ENCODE measurements around the gene OTX1. TPM values are rescaled to one million over a fixed set of nuclear protein-coding genes. Genes with fewer than 3 reads are reported as not detected.

OTX1 gene
- total and polyA plus RNA-seq, 2 experiments from 2014 or later: 1.3 to 2.2 TPM

GRCh38 chr2:63096491-63096890, 45.9 kb downstream of the OTX1 start (continued):
- TF ChIP-seq EZH2 (IDR thresholded peaks at IDR 0.05; ENCODE audit: low read depth, unreplicated experiment): no peak
- TF ChIP-seq STAT1 (IDR thresholded peaks at IDR 0.05; ENCODE audit: unreplicated experiment): no peak
- no peak for TF ChIP-seq CTCF (conservative IDR thresholded peaks at IDR 0.05; ENCODE audit: low read depth in 2 of 2)
- no peak for TF ChIP-seq POLR2AphosphoS5 (IDR thresholded peaks at IDR 0.05; ENCODE audit: low read depth)
- no peak for TF ChIP-seq ETS1 (IDR thresholded peaks at IDR 0.05)
- TF ChIP-seq NANOG (IDR thresholded peaks at IDR 0.05; ENCODE audit: borderline replicate concordance): no peak
- TF ChIP-seq ZNF114 (CRISPR knock-in tag; IDR thresholded peaks at IDR 0.05): no peak

DNA sequence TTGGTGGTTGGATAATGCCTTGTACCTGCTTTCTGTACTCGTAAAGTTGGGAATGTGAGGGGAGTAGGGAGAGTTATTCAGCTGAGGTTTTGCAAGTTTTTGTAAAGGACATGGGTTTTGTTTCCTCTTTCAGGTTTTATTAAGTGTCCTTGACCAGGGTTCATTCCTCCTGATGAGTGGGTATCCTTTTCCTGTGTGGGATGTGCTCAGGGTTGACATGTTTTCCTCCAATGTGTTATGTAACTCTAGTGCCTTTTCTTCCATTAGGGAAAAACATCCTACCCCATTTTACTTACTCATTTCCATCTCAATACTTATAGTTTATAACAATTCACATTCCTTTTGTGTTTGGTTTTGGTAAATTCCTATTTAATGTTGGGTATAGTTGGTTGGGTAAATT, 48.4 kb downstream of the OTX1 start:
- Mint-ChIP-seq H3K27me3 (ENCODE audit: insufficient read depth, low read depth, poor library complexity) (no peaks in the 10 kb centered on the region), H3K27ac (no peak overlapping the region), H3K36me3 (ENCODE audit: low read depth) (no peaks in the 10 kb centered on the region), H3K4me3 (no peak overlapping the region), H3K9me3 (peaks cover under 1% of the 10 kb centered on the region), H3K4me1 (no peaks in the 10 kb centered on the region)
- H3K9me2 ChIP-seq (ENCODE audit: insufficient read depth): no peaks in the 10 kb centered on the region
- no peaks in the 10 kb centered on the region for H3K79me2 ChIP-seq (replicated peaks; ENCODE audit: insufficient read depth)
- no peaks in the 10 kb centered on the region for H3K4me1 ChIP-seq (ENCODE audit: insufficient read depth)
- ATAC-seq (no peak), DNase-seq (ENCODE audit: low spot score) (no peak)
- H3F3A ChIP-seq (replicated peaks; ENCODE audit: low read depth): no peaks in the 10 kb centered on the region
- no peak overlapping the region for H3K4me3 ChIP-seq
- no peaks in the 10 kb centered on the region for H3K36me3 ChIP-seq (ENCODE audit: insufficient read depth)
- no peak overlapping the region for H3K4me2 ChIP-seq
- TF ChIP-seq CTCF (conservative IDR thresholded peaks at IDR 0.05; ENCODE audit: low read depth in 2 of 2): no peak
- no peaks in the 10 kb centered on the region for H3K27me3 ChIP-seq (ENCODE audit: insufficient read depth)
- H2AFZ ChIP-seq: no peak overlapping the region
- no peaks in the 10 kb centered on the region for H4K20me1 ChIP-seq (replicated peaks; ENCODE audit: insufficient read depth)
- H3K27ac ChIP-seq (ENCODE audit: low read depth): no peak overlapping the region

- no peak overlapping the region for H3K4me3 ChIP-seq
- H3K27ac Mint-ChIP-seq: no peak overlapping the region
- TF ChIP-seq ZNF114 (CRISPR knock-in tag; IDR thresholded peaks at IDR 0.05) (no peak), EZH2phosphoT487 (IDR thresholded peaks at IDR 0.05; ENCODE audit: unreplicated experiment) (no peak), CTCF (conservative IDR thresholded peaks at IDR 0.05; ENCODE audit: low read depth in 2 of 2) (no peak), NANOG (IDR thresholded peaks at IDR 0.05; ENCODE audit: borderline replicate concordance) (no peak), STAT1 (IDR thresholded peaks at IDR 0.05; ENCODE audit: unreplicated experiment) (no peak), CREB1 (CRISPR knock-in tag; IDR thresholded peaks at IDR 0.05; ENCODE audit: low read depth) (no peak), ETS1 (IDR thresholded peaks at IDR 0.05) (no peak)
- TF ChIP-seq, protein P1, sequence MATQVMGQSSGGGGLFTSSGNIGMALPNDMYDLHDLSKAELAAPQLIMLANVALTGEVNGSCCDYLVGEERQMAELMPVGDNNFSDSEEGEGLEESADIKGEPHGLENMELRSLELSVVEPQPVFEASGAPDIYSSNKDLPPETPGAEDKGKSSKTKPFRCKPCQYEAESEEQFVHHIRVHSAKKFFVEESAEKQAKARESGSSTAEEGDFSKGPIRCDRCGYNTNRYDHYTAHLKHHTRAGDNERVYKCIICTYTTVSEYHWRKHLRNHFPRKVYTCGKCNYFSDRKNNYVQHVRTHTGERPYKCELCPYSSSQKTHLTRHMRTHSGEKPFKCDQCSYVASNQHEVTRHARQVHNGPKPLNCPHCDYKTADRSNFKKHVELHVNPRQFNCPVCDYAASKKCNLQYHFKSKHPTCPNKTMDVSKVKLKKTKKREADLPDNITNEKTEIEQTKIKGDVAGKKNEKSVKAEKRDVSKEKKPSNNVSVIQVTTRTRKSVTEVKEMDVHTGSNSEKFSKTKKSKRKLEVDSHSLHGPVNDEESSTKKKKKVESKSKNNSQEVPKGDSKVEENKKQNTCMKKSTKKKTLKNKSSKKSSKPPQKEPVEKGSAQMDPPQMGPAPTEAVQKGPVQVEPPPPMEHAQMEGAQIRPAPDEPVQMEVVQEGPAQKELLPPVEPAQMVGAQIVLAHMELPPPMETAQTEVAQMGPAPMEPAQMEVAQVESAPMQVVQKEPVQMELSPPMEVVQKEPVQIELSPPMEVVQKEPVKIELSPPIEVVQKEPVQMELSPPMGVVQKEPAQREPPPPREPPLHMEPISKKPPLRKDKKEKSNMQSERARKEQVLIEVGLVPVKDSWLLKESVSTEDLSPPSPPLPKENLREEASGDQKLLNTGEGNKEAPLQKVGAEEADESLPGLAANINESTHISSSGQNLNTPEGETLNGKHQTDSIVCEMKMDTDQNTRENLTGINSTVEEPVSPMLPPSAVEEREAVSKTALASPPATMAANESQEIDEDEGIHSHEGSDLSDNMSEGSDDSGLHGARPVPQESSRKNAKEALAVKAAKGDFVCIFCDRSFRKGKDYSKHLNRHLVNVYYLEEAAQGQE (IDR thresholded peaks at IDR 0.05; ENCODE audit: unreplicated experiment): no peak
These were observed 51.3 kb downstream of the OTX1 start for GRCh38 chr2:63101954-63102353.

More at GRCh38 chr2:63101954-63102353, 51.3 kb downstream of the OTX1 start:
- Mint-ChIP-seq H3K36me3 (ENCODE audit: low read depth) (peaks cover 11% of the 10 kb centered on the region), H3K4me1 (no peaks in the 10 kb centered on the region), H3K4me3 (no peak overlapping the region), H3K9me3 (peaks cover 20% of the 10 kb centered on the region), H3K27me3 (ENCODE audit: insufficient read depth, low read depth, poor library complexity) (no peaks in the 10 kb centered on the region)
- ATAC-seq (no peak), DNase-seq (ENCODE audit: low spot score) (no peak)
- H3K27me3 ChIP-seq (ENCODE audit: insufficient read depth): no peaks in the 10 kb centered on the region
- H3K79me2 ChIP-seq (replicated peaks; ENCODE audit: insufficient read depth): no peaks in the 10 kb centered on the region
- no peaks in the 10 kb centered on the region for H3K36me3 ChIP-seq (ENCODE audit: insufficient read depth)
- no peaks in the 10 kb centered on the region for H3K9me2 ChIP-seq (ENCODE audit: insufficient read depth)
- no peaks in the 10 kb centered on the region for H4K20me1 ChIP-seq (replicated peaks; ENCODE audit: insufficient read depth)
- H3K27ac ChIP-seq (ENCODE audit: low read depth): no peak overlapping the region
- no peaks in the 10 kb centered on the region for H3K4me1 ChIP-seq (ENCODE audit: insufficient read depth)
- no peak overlapping the region for H3K4me2 ChIP-seq
- no peak overlapping the region for H2AFZ ChIP-seq
- H3F3A ChIP-seq (replicated peaks; ENCODE audit: low read depth): no peaks in the 10 kb centered on the region
